Left renal cortex interstitium (tissue), 4 donors: ENCODE data around the gene ARHGAP24. TPM values are rescaled to one million over a fixed set of nuclear protein-coding genes. Genes with fewer than 3 reads are reported as not detected.
"Not testable (repeated sequence)": the region's sequence is repeated elsewhere in the genome, so short reads cannot be mapped to it uniquely, and the experiment has no call there.

Experiments
- DNase-seq, 4 donors: peaks; one replicate each; pipeline ENCODE4 v3.0.0-alpha.2; 2013; ENCODE audit warnings: low read depth in 4 of 4, low spot score in 2 of 4, missing footprints in 1 of 4
- polyA plus RNA-seq, 4 donors: library from polyadenylated mRNA; unstranded; fragments of 120-200 nt; gene quantifications; one replicate each; pipeline ENCODE4 v1.2.1, GENCODE V29; 2013; ENCODE audit not compliant: insufficient read length in 4 of 4

The ARHGAP24 gene
- polyA plus RNA-seq, 4 donors = 101 to 133 (median 109) TPM

- no peak for DNase-seq
Observed at GRCh38 chr4:85642356-85643100, 167.6 kb downstream of the ARHGAP24 start.

GRCh38 chr4:85644061-85644460 lies 169.1 kb downstream of the ARHGAP24 start:
- DNase-seq = no peak

GRCh38 chr4:85650908-85651307 lies 176.0 kb downstream of the ARHGAP24 start:
- no peak for DNase-seq

- no peak for DNase-seq
Observed at GRCh38 chr4:85656759-85657505, 182.0 kb downstream of the ARHGAP24 start.

- no peak for DNase-seq
Observed at GRCh38 chr4:85658766-85659439, 184.0 kb downstream of the ARHGAP24 start.

GRCh38 chr4:85659610-85660218 lies 184.8 kb downstream of the ARHGAP24 start:
- no peak for DNase-seq

GRCh38 chr4:85666625-85667024 lies 191.7 kb downstream of the ARHGAP24 start:
- not testable (repeated sequence) for DNase-seq

GRCh38 chr4:85669204-85669603 lies 194.3 kb downstream of the ARHGAP24 start:
- DNase-seq = no peak

- no peak for DNase-seq
Observed at GRCh38 chr4:85669992-85670548, 195.1 kb downstream of the ARHGAP24 start.

- no peak for DNase-seq
Observed at GRCh38 chr4:85671120-85671519, 196.2 kb downstream of the ARHGAP24 start.

- DNase-seq = no peak
Observed at GRCh38 chr4:85672116-85672515, 197.2 kb downstream of the ARHGAP24 start.

- DNase-seq = no peak
Observed at GRCh38 chr4:85672959-85673358, 198.0 kb downstream of the ARHGAP24 start.

- no peak for DNase-seq
Observed at GRCh38 chr4:85673540-85673939, 198.6 kb downstream of the ARHGAP24 start.

- no peak for DNase-seq
Observed at GRCh38 chr4:85675076-85676049, 200.4 kb downstream of the ARHGAP24 start.

- no peak for DNase-seq
Observed at GRCh38 chr4:85676050-85676425, 201.1 kb downstream of the ARHGAP24 start.

GRCh38 chr4:85676850-85677590 lies 202.1 kb downstream of the ARHGAP24 start:
- DNase-seq = no peak

GRCh38 chr4:85681221-85681657 lies 206.3 kb downstream of the ARHGAP24 start:
- DNase-seq = no peak

- DNase-seq = no peak
Observed at GRCh38 chr4:85681921-85682320, 207.0 kb downstream of the ARHGAP24 start.

- DNase-seq = no peak
Observed at GRCh38 chr4:85682391-85682790, 207.4 kb downstream of the ARHGAP24 start.
